HEK293 (cell line): ENCODE measurements around the gene ANXA8.

ENCODE experiments used
- PRDM1 ChIP-seq: fragments of 450-650 bp; formaldehyde crosslinking; IDR thresholded peaks from 2 replicates; pipeline ENCODE4; 2016; ENCODE audit warnings: missing biosample characterization, missing genetic modification characterization
- ZNF155 ChIP-seq: fragments of 450-650 bp; formaldehyde crosslinking; IDR thresholded peaks from 2 replicates; pipeline ENCODE4 v1.5.1; 2016; ENCODE audit warnings: missing biosample characterization, missing genetic modification characterization
- ZNF660 ChIP-seq: fragments of 450-650 bp; IDR thresholded peaks from 2 replicates; pipeline ENCODE4 v1.5.1; 2018; ENCODE audit warnings: missing biosample characterization, mild to moderate bottlenecking, missing genetic modification characterization
- ZNF843 ChIP-seq: fragments of 450-650 bp; formaldehyde crosslinking; IDR thresholded peaks from 2 replicates; pipeline ENCODE4 v1.5.1; 2016; ENCODE audit warnings: missing biosample characterization, missing genetic modification characterization
- TF ChIP-seq, protein P1 (sequence below): fragments of 450-650 bp; formaldehyde crosslinking; IDR thresholded peaks from 2 replicates; pipeline ENCODE4 v1.5.1; 2016; ENCODE audit warnings: missing biosample characterization, missing genetic modification characterization
- TF ChIP-seq, protein P2 (sequence below): fragments of 450-650 bp; formaldehyde crosslinking; conservative IDR thresholded peaks from 2 replicates; pipeline ENCODE4 v1.5.1; 2016; ENCODE audit warnings: low read depth, missing biosample characterization, missing genetic modification characterization

DNA sequence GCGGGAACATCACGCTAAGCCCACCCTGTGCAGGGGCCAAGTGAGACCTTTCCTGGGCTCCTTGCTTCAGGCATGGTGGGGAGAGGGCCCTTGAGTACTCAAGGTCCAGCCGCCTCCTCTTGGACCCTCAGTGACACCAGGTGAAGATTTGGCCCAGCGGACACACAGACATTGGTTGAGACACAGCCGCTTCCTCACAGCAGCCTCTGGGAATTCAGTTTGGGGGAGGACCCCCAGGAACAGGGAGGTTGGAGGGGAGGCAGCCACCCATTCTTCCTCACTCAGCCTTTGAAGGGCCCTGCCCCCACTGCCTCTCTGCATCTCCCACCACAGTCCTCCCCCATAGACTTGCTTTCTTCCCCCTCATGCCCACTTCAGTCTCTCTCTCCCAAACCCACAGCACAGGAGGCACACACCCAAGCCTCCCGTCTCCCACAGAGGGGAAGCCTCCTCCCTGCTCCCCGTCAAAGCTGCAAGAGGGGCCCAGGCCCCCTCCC, 31.9 kb downstream of the ANXA8 start:
- TF ChIP-seq, protein P1, sequence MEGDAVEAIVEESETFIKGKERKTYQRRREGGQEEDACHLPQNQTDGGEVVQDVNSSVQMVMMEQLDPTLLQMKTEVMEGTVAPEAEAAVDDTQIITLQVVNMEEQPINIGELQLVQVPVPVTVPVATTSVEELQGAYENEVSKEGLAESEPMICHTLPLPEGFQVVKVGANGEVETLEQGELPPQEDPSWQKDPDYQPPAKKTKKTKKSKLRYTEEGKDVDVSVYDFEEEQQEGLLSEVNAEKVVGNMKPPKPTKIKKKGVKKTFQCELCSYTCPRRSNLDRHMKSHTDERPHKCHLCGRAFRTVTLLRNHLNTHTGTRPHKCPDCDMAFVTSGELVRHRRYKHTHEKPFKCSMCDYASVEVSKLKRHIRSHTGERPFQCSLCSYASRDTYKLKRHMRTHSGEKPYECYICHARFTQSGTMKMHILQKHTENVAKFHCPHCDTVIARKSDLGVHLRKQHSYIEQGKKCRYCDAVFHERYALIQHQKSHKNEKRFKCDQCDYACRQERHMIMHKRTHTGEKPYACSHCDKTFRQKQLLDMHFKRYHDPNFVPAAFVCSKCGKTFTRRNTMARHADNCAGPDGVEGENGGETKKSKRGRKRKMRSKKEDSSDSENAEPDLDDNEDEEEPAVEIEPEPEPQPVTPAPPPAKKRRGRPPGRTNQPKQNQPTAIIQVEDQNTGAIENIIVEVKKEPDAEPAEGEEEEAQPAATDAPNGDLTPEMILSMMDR (tag by site-specific recombination): no peak
- TF ChIP-seq ZNF843 (no peak), PRDM1 (tag by site-specific recombination) (no peak), ZNF660 (no peak), ZNF155 (tag by site-specific recombination) (no peak)
- TF ChIP-seq, protein P2, sequence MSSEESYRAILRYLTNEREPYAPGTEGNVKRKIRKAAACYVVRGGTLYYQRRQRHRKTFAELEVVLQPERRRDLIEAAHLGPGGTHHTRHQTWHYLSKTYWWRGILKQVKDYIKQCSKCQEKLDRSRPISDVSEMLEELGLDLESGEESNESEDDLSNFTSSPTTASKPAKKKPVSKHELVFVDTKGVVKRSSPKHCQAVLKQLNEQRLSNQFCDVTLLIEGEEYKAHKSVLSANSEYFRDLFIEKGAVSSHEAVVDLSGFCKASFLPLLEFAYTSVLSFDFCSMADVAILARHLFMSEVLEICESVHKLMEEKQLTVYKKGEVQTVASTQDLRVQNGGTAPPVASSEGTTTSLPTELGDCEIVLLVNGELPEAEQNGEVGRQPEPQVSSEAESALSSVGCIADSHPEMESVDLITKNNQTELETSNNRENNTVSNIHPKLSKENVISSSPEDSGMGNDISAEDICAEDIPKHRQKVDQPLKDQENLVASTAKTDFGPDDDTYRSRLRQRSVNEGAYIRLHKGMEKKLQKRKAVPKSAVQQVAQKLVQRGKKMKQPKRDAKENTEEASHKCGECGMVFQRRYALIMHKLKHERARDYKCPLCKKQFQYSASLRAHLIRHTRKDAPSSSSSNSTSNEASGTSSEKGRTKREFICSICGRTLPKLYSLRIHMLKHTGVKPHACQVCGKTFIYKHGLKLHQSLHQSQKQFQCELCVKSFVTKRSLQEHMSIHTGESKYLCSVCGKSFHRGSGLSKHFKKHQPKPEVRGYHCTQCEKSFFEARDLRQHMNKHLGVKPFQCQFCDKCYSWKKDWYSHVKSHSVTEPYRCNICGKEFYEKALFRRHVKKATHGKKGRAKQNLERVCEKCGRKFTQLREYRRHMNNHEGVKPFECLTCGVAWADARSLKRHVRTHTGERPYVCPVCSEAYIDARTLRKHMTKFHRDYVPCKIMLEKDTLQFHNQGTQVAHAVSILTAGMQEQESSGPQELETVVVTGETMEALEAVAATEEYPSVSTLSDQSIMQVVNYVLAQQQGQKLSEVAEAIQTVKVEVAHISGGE (tag by site-specific recombination): no peak
